ENCODE results near the gene MROH9.

MROH9 gene

GRCh38 chr1:171112119-171112518 lies 176.8 kb downstream of the MROH9 start:
- TF ChIP-seq REST (IDR thresholded peaks at IDR 0.05; ENCODE audit: insufficient read depth in 1 of 2, low read depth in 2 of 2, low read length in 2 of 2) (no peak), TAF1 (IDR thresholded peaks at IDR 0.05; ENCODE audit: borderline replicate concordance, insufficient read depth, low read length) (no peak), POLR2AphosphoS5 (IDR thresholded peaks at IDR 0.05; ENCODE audit: low read depth, low read length) (no peak), SIN3A (IDR thresholded peaks at IDR 0.05; ENCODE audit: borderline replicate concordance, insufficient read depth, low read length) (no peak), FOXP2 (optimal IDR thresholded peaks at IDR 0.05; ENCODE audit: borderline replicate concordance, extremely low read depth, extremely low read length, insufficient read depth) (no peak)

GRCh38 chr1:171113382-171113781 lies 178.0 kb downstream of the MROH9 start:
- no peak for TF ChIP-seq FOXP2 (optimal IDR thresholded peaks at IDR 0.05; ENCODE audit: borderline replicate concordance, extremely low read depth, extremely low read length, insufficient read depth)
- no peak for TF ChIP-seq POLR2AphosphoS5 (IDR thresholded peaks at IDR 0.05; ENCODE audit: low read depth, low read length)
- no peak for TF ChIP-seq REST (IDR thresholded peaks at IDR 0.05; ENCODE audit: insufficient read depth in 1 of 2, low read depth in 2 of 2, low read length in 2 of 2)
- no peak for TF ChIP-seq TAF1 (IDR thresholded peaks at IDR 0.05; ENCODE audit: borderline replicate concordance, insufficient read depth, low read length)
- TF ChIP-seq SIN3A (IDR thresholded peaks at IDR 0.05; ENCODE audit: borderline replicate concordance, insufficient read depth, low read length): no peak
